Immature natural killer cell (primary cell): ENCODE measurements around the gene NUTM2D. TPM values are rescaled to one million over a fixed set of nuclear protein-coding genes. Genes with fewer than 3 reads are reported as not detected.
"Not testable (repeated sequence)": the region's sequence is repeated elsewhere in the genome, so short reads cannot be mapped to it uniquely, and the experiment has no call there.

ENCODE experiments used
- DNase-seq, 3 donors: peaks; one replicate each; pipeline ENCODE4 v3.0.0; 2022; ENCODE audit warnings: mixed read lengths in 1 of 3
- H3K27ac Mint-ChIP-seq, 6 donors: one replicate each; pipeline ENCODE4 v1.8.0; 2020; ENCODE audit warnings: mixed read lengths in 6 of 6, mild to moderate bottlenecking in 5 of 6, inconsistent platforms in 4 of 6, moderate library complexity in 3 of 6
- H3K27me3 Mint-ChIP-seq, 3 donors: one replicate each; pipeline ENCODE4 v1.8.0; 2020 to 2021; ENCODE audit warnings: low read depth in 3 of 3, mild to moderate bottlenecking in 3 of 3, mixed read lengths in 3 of 3, moderate library complexity in 3 of 3, inconsistent platforms in 1 of 3
- H3K36me3 Mint-ChIP-seq, 3 donors: one replicate each; pipeline ENCODE4 v1.8.0; 2020; ENCODE audit warnings: mixed read lengths in 3 of 3, inconsistent platforms in 2 of 3, mild to moderate bottlenecking in 2 of 3
- H3K4me1 Mint-ChIP-seq, 2 donors: one replicate each; pipeline ENCODE4 v1.8.0; 2020; ENCODE audit warnings: inconsistent platforms in 2 of 2, mild to moderate bottlenecking in 2 of 2, mixed read lengths in 2 of 2, moderate library complexity in 1 of 2
- H3K4me3 Mint-ChIP-seq, 5 donors: one replicate each; pipeline ENCODE4 v1.8.0; 2020; ENCODE audit warnings: mild to moderate bottlenecking in 5 of 5, mixed read lengths in 5 of 5, inconsistent platforms in 3 of 5, moderate library complexity in 3 of 5
- H3K9me3 Mint-ChIP-seq, 6 donors: one replicate each; pipeline ENCODE4 v1.8.0; 2020; ENCODE audit warnings: mild to moderate bottlenecking in 6 of 6, mixed read lengths in 6 of 6, inconsistent platforms in 4 of 6, moderate library complexity in 3 of 6
- polyA plus RNA-seq, 3 donors: library from polyadenylated mRNA; unstranded; fragments of 300-500 nt; fragmentation: Illumina TruSeq; gene quantifications; one replicate each; pipeline ENCODE4 v1.2.3, GENCODE V29; 2021

NUTM2D gene
- under 1 TPM in 1 of 3 donors, not detected in 2; 0.06 TPM for polyA plus RNA-seq

GRCh38 chr10:87357444-87357843 is at the start of gene NUTM2D:
Gene NUTM2D, plus strand, starts transcription at chr10:87357744. Its CDS starts 522 bp downstream, at chr10:87358266.
- not testable (repeated sequence) for H3K36me3 Mint-ChIP-seq, H3K4me3 Mint-ChIP-seq, DNase-seq, H3K4me1 Mint-ChIP-seq, H3K27me3 Mint-ChIP-seq, H3K27ac Mint-ChIP-seq, H3K9me3 Mint-ChIP-seq

- not testable (repeated sequence) for DNase-seq, H3K4me3 Mint-ChIP-seq, H3K36me3 Mint-ChIP-seq, H3K27ac Mint-ChIP-seq, H3K9me3 Mint-ChIP-seq, H3K27me3 Mint-ChIP-seq, H3K4me1 Mint-ChIP-seq
These were observed 48.8 kb upstream of the NUTM2D start for GRCh38 chr10:87308702-87309101.

GRCh38 chr10:87309657-87310056 is 47.9 kb upstream of the NUTM2D start:
- H3K36me3 Mint-ChIP-seq, DNase-seq, H3K27ac Mint-ChIP-seq, H3K27me3 Mint-ChIP-seq, H3K9me3 Mint-ChIP-seq, H3K4me1 Mint-ChIP-seq, H3K4me3 Mint-ChIP-seq: not testable (repeated sequence)

- not testable (repeated sequence) for H3K4me3 Mint-ChIP-seq, H3K9me3 Mint-ChIP-seq, DNase-seq, H3K27ac Mint-ChIP-seq, H3K36me3 Mint-ChIP-seq, H3K27me3 Mint-ChIP-seq, H3K4me1 Mint-ChIP-seq
These were observed 46.0 kb upstream of the NUTM2D start for GRCh38 chr10:87311521-87311920.

- not testable (repeated sequence) for DNase-seq, H3K27ac Mint-ChIP-seq, H3K4me1 Mint-ChIP-seq, H3K36me3 Mint-ChIP-seq, H3K4me3 Mint-ChIP-seq, H3K9me3 Mint-ChIP-seq, H3K27me3 Mint-ChIP-seq
These were observed 43.7 kb upstream of the NUTM2D start for GRCh38 chr10:87313649-87314359.

GRCh38 chr10:87314360-87314973 is 43.1 kb upstream of the NUTM2D start:
- H3K27ac Mint-ChIP-seq, H3K4me1 Mint-ChIP-seq, DNase-seq, H3K36me3 Mint-ChIP-seq, H3K27me3 Mint-ChIP-seq, H3K9me3 Mint-ChIP-seq, H3K4me3 Mint-ChIP-seq: not testable (repeated sequence)

- not testable (repeated sequence) for H3K9me3 Mint-ChIP-seq, H3K27ac Mint-ChIP-seq, H3K4me1 Mint-ChIP-seq, H3K4me3 Mint-ChIP-seq, H3K27me3 Mint-ChIP-seq, DNase-seq, H3K36me3 Mint-ChIP-seq
These were observed 36.0 kb upstream of the NUTM2D start for GRCh38 chr10:87321505-87321904.

GRCh38 chr10:87324559-87324958 is 33.0 kb upstream of the NUTM2D start:
- H3K27ac Mint-ChIP-seq, H3K9me3 Mint-ChIP-seq, H3K27me3 Mint-ChIP-seq, H3K4me1 Mint-ChIP-seq, H3K36me3 Mint-ChIP-seq, DNase-seq, H3K4me3 Mint-ChIP-seq: not testable (repeated sequence)

- not testable (repeated sequence) for H3K9me3 Mint-ChIP-seq, H3K4me3 Mint-ChIP-seq, H3K27ac Mint-ChIP-seq, H3K27me3 Mint-ChIP-seq, H3K4me1 Mint-ChIP-seq, H3K36me3 Mint-ChIP-seq, DNase-seq
These were observed 29.6 kb upstream of the NUTM2D start for GRCh38 chr10:87327958-87328357.

- not testable (repeated sequence) for H3K27ac Mint-ChIP-seq, H3K4me3 Mint-ChIP-seq, H3K36me3 Mint-ChIP-seq, H3K4me1 Mint-ChIP-seq, DNase-seq, H3K27me3 Mint-ChIP-seq, H3K9me3 Mint-ChIP-seq
These were observed 28.4 kb upstream of the NUTM2D start for GRCh38 chr10:87329131-87329530.

GRCh38 chr10:87332687-87333086 is 24.9 kb upstream of the NUTM2D start:
- H3K27ac Mint-ChIP-seq, H3K4me3 Mint-ChIP-seq, H3K9me3 Mint-ChIP-seq, H3K27me3 Mint-ChIP-seq, DNase-seq, H3K36me3 Mint-ChIP-seq, H3K4me1 Mint-ChIP-seq: not testable (repeated sequence)

GRCh38 chr10:87340411-87340810 is 17.1 kb upstream of the NUTM2D start:
- Mint-ChIP-seq H3K4me3 (peak overlapping the region in 3 of 5 donors; percentile 19 to 49 (median 33)), H3K4me1 (peaks cover 16 to 25% of the 10 kb centered on the region in 2 donors), H3K27ac (peak overlapping the region in 3 of 6 donors; percentile 17 to 55 (median 36))
- not testable (repeated sequence) for H3K36me3 Mint-ChIP-seq, DNase-seq, H3K9me3 Mint-ChIP-seq, H3K27me3 Mint-ChIP-seq

GRCh38 chr10:87341546-87342142 is 15.9 kb upstream of the NUTM2D start:
- not testable (repeated sequence) for H3K27me3 Mint-ChIP-seq, H3K36me3 Mint-ChIP-seq, H3K9me3 Mint-ChIP-seq, DNase-seq
- Mint-ChIP-seq H3K4me3 (peak overlapping the region; percentile 51 to 92 (median 88)), H3K27ac (peak overlapping the region in 3 of 6 donors; percentile 53 to 72 (median 64)), H3K4me1 (peaks cover 16 to 25% of the 10 kb centered on the region in 2 donors)

- DNase-seq, result peak; percentile 79 to 81 (median 81)
- peak overlapping the region; percentile 78 to 97 (median 88) for H3K4me3 Mint-ChIP-seq
- not testable (repeated sequence) for H3K27me3 Mint-ChIP-seq, H3K9me3 Mint-ChIP-seq, H3K36me3 Mint-ChIP-seq
- peak overlapping the region; percentile 70 to 94 (median 83) for H3K27ac Mint-ChIP-seq
- H3K4me1 Mint-ChIP-seq, result peaks cover 16 to 25% of the 10 kb centered on the region in 2 donors
These were observed 15.3 kb upstream of the NUTM2D start for GRCh38 chr10:87342249-87342710.
